KOPT-K1 (cell line): ENCODE measurements around the gene DNAH11.
"Not testable (repeated sequence)": the region's sequence is repeated elsewhere in the genome, so short reads cannot be mapped to it uniquely, and the experiment has no call there.

Experiments
- H3K27ac ChIP-seq: fragments of 200-600 bp; sonication (generic); 2 replicates; pipeline ENCODE4 v1.5.1; 2016; ENCODE audit warnings: antibody characterized with exemption, mild to moderate bottlenecking, low read depth, low read length; ENCODE audit not compliant: poor library complexity, severe bottlenecking
- H3K36me3 ChIP-seq: fragments of 200-600 bp; sonication (generic); 2 replicates; pipeline ENCODE4 v1.5.1; 2017; ENCODE audit warnings: antibody characterized with exemption, mild to moderate bottlenecking, low read length, moderate library complexity; ENCODE audit not compliant: insufficient read depth
- H3K9me3 ChIP-seq: fragments of 200-600 bp; sonication (generic); 2 replicates; pipeline ENCODE4 v1.5.1; 2017; ENCODE audit warnings: antibody characterized with exemption, low read length, mild to moderate bottlenecking; ENCODE audit not compliant: insufficient read depth, poor library complexity, severe bottlenecking

DNAH11 gene

GRCh38 chr7:21784989-21785388, 242.2 kb downstream of the DNAH11 start:
- Histone ChIP-seq H3K9me3 (no peaks in the 10 kb centered on the region), H3K36me3 (no peaks in the 10 kb centered on the region)

GRCh38 chr7:21805791-21806190, 263.0 kb downstream of the DNAH11 start:
- no peaks in the 10 kb centered on the region for H3K36me3 ChIP-seq
- H3K27ac ChIP-seq, result no peak overlapping the region

More at GRCh38 chr7:21784989-21785388, 242.2 kb downstream of the DNAH11 start:
- H3K27ac ChIP-seq, result no peak overlapping the region

GRCh38 chr7:21806388-21806787, 263.5 kb downstream of the DNAH11 start:
- Histone ChIP-seq H3K9me3 (no peaks in the 10 kb centered on the region), H3K27ac (no peak overlapping the region), H3K36me3 (no peaks in the 10 kb centered on the region)

More at GRCh38 chr7:21805791-21806190, 263.0 kb downstream of the DNAH11 start:
- no peaks in the 10 kb centered on the region for H3K9me3 ChIP-seq

GRCh38 chr7:21819048-21819447, 276.2 kb downstream of the DNAH11 start:
- H3K9me3 ChIP-seq, result no peaks in the 10 kb centered on the region
- H3K27ac ChIP-seq, result no peak overlapping the region
- H3K36me3 ChIP-seq, result no peaks in the 10 kb centered on the region

- Histone ChIP-seq H3K27ac (no peak overlapping the region), H3K9me3 (no peaks in the 10 kb centered on the region), H3K36me3 (no peaks in the 10 kb centered on the region)
Observed at GRCh38 chr7:21828841-21829240, 286.0 kb downstream of the DNAH11 start.

GRCh38 chr7:21829731-21830130, 286.9 kb downstream of the DNAH11 start:
- no peak overlapping the region for H3K27ac ChIP-seq
- H3K9me3 ChIP-seq, result no peaks in the 10 kb centered on the region
- no peaks in the 10 kb centered on the region for H3K36me3 ChIP-seq

- Histone ChIP-seq H3K36me3 (no peaks in the 10 kb centered on the region), H3K27ac (no peak overlapping the region), H3K9me3 (peaks cover 4% of the 10 kb centered on the region)
Observed at GRCh38 chr7:21844742-21845141, 301.9 kb downstream of the DNAH11 start.

GRCh38 chr7:21850531-21851285, 307.9 kb downstream of the DNAH11 start:
- Histone ChIP-seq H3K36me3 (no peaks in the 10 kb centered on the region), H3K9me3 (peaks cover 4% of the 10 kb centered on the region), H3K27ac (no peak overlapping the region)

GRCh38 chr7:21851559-21851967, 308.7 kb downstream of the DNAH11 start:
- Histone ChIP-seq H3K27ac (peak overlapping the region; percentile 47), H3K9me3 (peaks cover 4% of the 10 kb centered on the region), H3K36me3 (no peaks in the 10 kb centered on the region)

- H3K27ac ChIP-seq, H3K9me3 ChIP-seq, H3K36me3 ChIP-seq: not testable (repeated sequence)
Observed at GRCh38 chr7:21865631-21866204, 322.9 kb downstream of the DNAH11 start.

GRCh38 chr7:21866731-21867130, 323.9 kb downstream of the DNAH11 start:
- no peak overlapping the region for H3K27ac ChIP-seq

GRCh38 chr7:21867226-21867625, 324.4 kb downstream of the DNAH11 start:
- no peak overlapping the region for H3K27ac ChIP-seq
- H3K9me3 ChIP-seq, result no peaks in the 10 kb centered on the region
- H3K36me3 ChIP-seq, result peaks cover 9% of the 10 kb centered on the region

More at GRCh38 chr7:21866731-21867130, 323.9 kb downstream of the DNAH11 start:
- peaks cover 9% of the 10 kb centered on the region for H3K36me3 ChIP-seq
- H3K9me3 ChIP-seq, result no peaks in the 10 kb centered on the region

GRCh38 chr7:21867816-21868575, 325.2 kb downstream of the DNAH11 start:
- no peaks in the 10 kb centered on the region for H3K9me3 ChIP-seq
- H3K36me3 ChIP-seq, result peaks cover 16% of the 10 kb centered on the region
- H3K27ac ChIP-seq, result no peak overlapping the region

- H3K27ac ChIP-seq, result no peak overlapping the region
- H3K36me3 ChIP-seq, result peaks cover 22% of the 10 kb centered on the region
- no peaks in the 10 kb centered on the region for H3K9me3 ChIP-seq
Observed at GRCh38 chr7:21868576-21868850, 325.7 kb downstream of the DNAH11 start.

GRCh38 chr7:21869785-21870402, 327.1 kb downstream of the DNAH11 start:
- peaks cover 29% of the 10 kb centered on the region for H3K36me3 ChIP-seq
- H3K9me3 ChIP-seq, result no peaks in the 10 kb centered on the region
- H3K27ac ChIP-seq, result no peak overlapping the region
